Left ventricle myocardium superior (tissue), 1 donor: Measurements from ENCODE around the gene VSX1. TPM values are rescaled to one million over a fixed set of nuclear protein-coding genes. Genes with fewer than 3 reads are reported as not detected.

ENCODE experiments used
- ATAC-seq: fragments of 200-7000 bp; cut with Tn5 transposase; one replicate; pipeline ENCODE4 v1.9.1; 2020; ENCODE audit warnings: mild to moderate bottlenecking, moderate library complexity
- DNase-seq: peaks from one replicate; pipeline ENCODE4 v3.0.0-alpha.2; 2020
- intact Hi-C: fragments of 100-400 bp; cut with micrococcal nuclease; formaldehyde crosslinking; loops from one replicate; pipeline ENCODE4 v1.11.0; 2022
- total RNA-seq: library from RNA; stranded (reverse); fragmentation: NEBNext Ultra II Directional; extraction: Animal tissue kit (Norgen Biotek cat#: 25700); gene quantifications from one replicate; pipeline ENCODE4 v1.2.1, GENCODE V29; 2021
- donor health status: DM: no; HTN: yes; CAD: no; lungs with severe emphysema.

The VSX1 gene
- total RNA-seq, 1 donor from 2014 or later: not detected

GRCh38 chr20:25046181-25046641 is 35.7 kb downstream of the VSX1 start:
- ATAC-seq (peak; percentile 76), DNase-seq (peak; percentile 84)
- intact Hi-C loops: no loop called here

- no peak for DNase-seq
- ATAC-seq: no peak
- intact Hi-C loops: no loop called here
These were observed 36.6 kb downstream of the VSX1 start for GRCh38 chr20:25045343-25045712.

- intact Hi-C loops: no loop called here
- ATAC-seq (peak; percentile 62), DNase-seq (peak; percentile 64)
These were observed 37.1 kb downstream of the VSX1 start for GRCh38 chr20:25044660-25045342.

GRCh38 chr20:25044261-25044560 is 37.7 kb downstream of the VSX1 start:
- ATAC-seq: no peak
- intact Hi-C loops: no loop called here
- peak; percentile 16 for DNase-seq

- intact Hi-C loops: no loop called here
- ATAC-seq: no peak
- peak; percentile 29 for DNase-seq
These were observed 38.3 kb downstream of the VSX1 start for GRCh38 chr20:25043499-25044260.

- DNase-seq (peak; percentile 81), ATAC-seq (peak; percentile 23)
- intact Hi-C loops: no loop called here
These were observed 39.1 kb downstream of the VSX1 start for GRCh38 chr20:25042531-25043498.

GRCh38 chr20:25041813-25042530 is 40.0 kb downstream of the VSX1 start:
- intact Hi-C loops: no loop called here
- DNase-seq (peak; percentile 25), ATAC-seq (no peak)

- peak; percentile 46 for DNase-seq
- ATAC-seq: peak; percentile 12
- intact Hi-C loops: no loop called here
These were observed 41.5 kb downstream of the VSX1 start for GRCh38 chr20:25040438-25040831.

GRCh38 chr20:25039697-25040437 is 42.1 kb downstream of the VSX1 start:
- ATAC-seq: peak; percentile 86
- intact Hi-C loops: no loop called here
- peak; percentile 91 for DNase-seq

- intact Hi-C loops: no loop called here
- DNase-seq: peak; percentile 25
- ATAC-seq: no peak
These were observed 43.3 kb downstream of the VSX1 start for GRCh38 chr20:25038591-25039015.

- no peak for ATAC-seq
- intact Hi-C loops: no loop called here
These were observed 43.9 kb downstream of the VSX1 start for GRCh38 chr20:25038103-25038410.

GRCh38 chr20:25037288-25038102 is 44.4 kb downstream of the VSX1 start:
- intact Hi-C loops: no loop called here
- DNase-seq: no peak
- ATAC-seq: no peak

More at GRCh38 chr20:25038103-25038410, 43.9 kb downstream of the VSX1 start:
- peak; percentile 10 for DNase-seq

GRCh38 chr20:25036331-25036936 is 45.5 kb downstream of the VSX1 start:
- DNase-seq (no peak), ATAC-seq (no peak)
- intact Hi-C loops: no loop called here

- DNase-seq: no peak
- intact Hi-C loops: no loop called here
- no peak for ATAC-seq
These were observed 46.0 kb downstream of the VSX1 start for GRCh38 chr20:25035921-25036320.

GRCh38 chr20:25033924-25034300 is 48.0 kb downstream of the VSX1 start:
- no peak for DNase-seq
- no peak for ATAC-seq

GRCh38 chr20:25033265-25033923 is 48.5 kb downstream of the VSX1 start:
- DNase-seq (no peak), ATAC-seq (peak; percentile 51)
- intact Hi-C loops: no loop called here

More at GRCh38 chr20:25033924-25034300, 48.0 kb downstream of the VSX1 start:
- intact Hi-C loops: no loop called here
